HG03565 (cell line): ENCODE measurements around the gene CKS1B.

Experiments used
- ATAC-seq: cut with Tn5 transposase; IDR thresholded peaks from one replicate; pipeline ENCODE4 v1.9.1; 2021; ENCODE audit warnings: mild to moderate bottlenecking, moderate library complexity; ENCODE audit not compliant: unreplicated experiment

Gene CKS1B

GRCh38 chr1:155012026-155012546 is 37.6 kb downstream of the CKS1B start:
- no peak for ATAC-seq

DNA sequence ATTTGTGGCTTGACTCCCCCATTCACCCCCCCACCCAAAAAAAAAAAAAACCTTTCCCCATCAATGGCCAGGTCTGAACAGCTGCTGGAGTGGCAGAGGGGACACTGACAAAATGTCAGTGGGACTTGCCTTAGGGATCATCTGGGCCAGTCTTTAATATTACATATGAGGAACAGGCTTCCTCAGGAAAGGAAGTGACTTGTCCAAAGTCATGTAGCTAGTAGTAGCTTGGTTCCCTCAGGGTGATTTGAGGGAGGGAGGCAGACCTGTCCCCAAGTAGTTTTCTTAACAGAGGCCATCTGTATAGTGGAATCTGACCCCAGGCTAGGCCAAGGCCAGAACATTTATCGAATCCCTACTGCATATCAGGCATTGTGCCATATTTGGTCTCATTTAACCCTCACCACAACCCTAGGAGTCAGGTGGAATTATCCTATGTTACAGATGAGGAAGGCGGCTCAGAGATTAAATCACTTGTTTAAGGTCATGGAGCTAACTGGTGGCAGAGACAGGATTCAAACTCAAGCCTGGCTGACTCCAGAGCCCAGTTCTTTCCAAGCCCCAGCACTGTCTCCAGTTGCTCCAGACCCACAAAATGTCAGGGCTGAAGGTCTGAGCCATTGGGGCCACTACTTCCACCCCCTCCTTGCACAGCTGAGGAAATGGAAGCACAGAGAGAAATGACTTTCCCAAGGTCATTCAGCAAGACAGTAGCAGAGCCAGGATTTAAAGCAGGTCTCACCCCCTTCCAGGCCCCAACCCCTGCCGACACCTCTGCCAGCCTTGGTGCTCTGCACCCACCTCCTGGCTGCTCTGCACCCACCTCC is 38.5 kb downstream of the CKS1B start:
- ATAC-seq: no peak

DNA sequence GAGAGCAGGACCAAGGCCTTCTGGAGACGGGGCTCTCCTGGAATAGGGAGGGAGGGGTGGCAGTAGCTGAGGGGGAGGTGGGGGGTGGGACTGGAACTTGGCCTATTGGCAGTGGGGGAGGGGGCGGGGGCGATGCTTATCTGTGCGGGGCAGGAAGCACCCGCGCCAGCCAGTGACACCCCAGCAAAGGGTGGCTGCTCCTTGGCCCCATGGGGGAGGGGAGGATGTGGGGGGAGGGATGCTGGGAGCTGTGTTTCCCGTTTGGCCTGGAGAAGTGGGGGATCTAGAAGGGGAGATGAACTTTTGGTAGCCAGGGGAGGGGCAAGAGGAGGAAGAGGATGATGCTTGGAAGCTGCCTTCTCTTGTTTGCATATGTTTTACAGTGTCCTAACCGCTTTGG is 39.2 kb downstream of the CKS1B start:
- ATAC-seq: no peak

DNA sequence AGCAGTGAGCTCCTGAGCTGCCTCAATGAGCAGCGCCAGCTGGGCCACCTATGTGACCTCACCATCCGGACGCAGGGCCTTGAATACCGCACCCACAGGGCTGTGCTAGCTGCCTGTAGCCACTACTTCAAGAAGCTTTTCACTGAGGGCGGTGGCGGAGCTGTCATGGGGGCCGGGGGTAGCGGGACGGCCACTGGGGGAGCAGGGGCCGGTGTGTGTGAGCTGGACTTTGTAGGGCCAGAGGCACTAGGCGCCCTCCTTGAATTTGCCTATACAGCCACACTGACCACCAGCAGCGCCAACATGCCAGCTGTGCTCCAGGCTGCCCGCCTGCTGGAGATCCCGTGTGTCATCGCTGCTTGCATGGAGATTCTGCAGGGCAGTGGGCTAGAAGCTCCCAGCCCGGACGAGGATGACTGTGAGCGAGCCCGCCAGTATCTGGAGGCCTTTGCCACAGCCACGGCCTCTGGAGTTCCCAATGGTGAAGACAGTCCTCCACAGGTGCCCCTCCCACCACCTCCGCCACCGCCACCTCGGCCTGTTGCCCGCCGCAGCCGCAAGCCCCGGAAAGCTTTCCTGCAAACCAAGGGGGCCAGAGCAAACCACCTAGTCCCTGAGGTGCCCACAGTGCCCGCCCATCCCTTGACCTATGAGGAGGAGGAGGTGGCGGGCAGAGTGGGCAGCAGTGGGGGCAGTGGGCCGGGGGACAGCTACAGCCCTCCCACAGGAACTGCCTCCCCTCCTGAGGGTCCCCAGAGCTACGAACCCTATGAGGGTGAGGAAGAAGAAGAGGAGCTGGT is 40.4 kb downstream of the CKS1B start:
- no peak for ATAC-seq

- no peak for ATAC-seq
Observed at GRCh38 chr1:155015527-155016230, 41.2 kb downstream of the CKS1B start.

- no peak for ATAC-seq
Observed at GRCh38 chr1:155016231-155016831, 41.9 kb downstream of the CKS1B start.

- ATAC-seq: peak; percentile 74
Observed at GRCh38 chr1:155017041-155017945, 42.8 kb downstream of the CKS1B start.

- no peak for ATAC-seq
Observed at GRCh38 chr1:155017946-155018316, 43.5 kb downstream of the CKS1B start.

DNA sequence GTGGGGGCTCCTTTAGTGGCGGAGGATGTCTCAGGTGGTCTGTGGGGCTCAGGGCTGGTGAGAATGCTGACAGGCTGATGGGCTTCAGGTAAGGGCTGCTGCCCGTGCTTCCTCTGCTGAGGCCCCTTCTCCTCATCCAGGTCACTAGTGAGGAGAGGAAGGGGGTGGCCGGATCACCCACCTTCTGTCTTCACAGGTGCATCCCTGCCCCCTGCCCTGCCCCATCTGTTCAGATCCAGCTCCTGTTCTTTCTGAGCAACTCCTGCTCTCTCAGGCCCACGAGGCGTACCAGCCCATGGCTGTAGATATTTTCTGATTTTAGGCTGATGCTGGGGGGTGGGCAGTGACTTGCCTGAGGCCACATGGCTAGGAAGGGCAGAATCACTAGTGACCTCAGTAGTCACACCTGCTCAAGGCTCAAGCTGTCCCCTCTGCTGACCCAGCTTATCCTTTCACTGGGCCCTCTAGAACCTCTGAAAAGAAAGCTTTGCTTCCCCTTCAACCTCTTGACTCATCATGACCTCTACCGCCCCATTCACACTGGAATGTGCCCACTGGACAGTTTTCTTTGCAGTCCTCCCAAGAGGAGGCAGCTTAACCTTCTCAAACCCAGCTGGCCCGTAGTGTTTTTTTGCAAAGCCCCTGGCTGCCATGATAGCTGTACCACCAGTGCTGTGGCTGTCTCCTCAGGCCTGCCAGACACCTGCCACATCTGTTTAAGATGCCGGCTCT is 44.3 kb downstream of the CKS1B start:
- ATAC-seq: no peak

DNA sequence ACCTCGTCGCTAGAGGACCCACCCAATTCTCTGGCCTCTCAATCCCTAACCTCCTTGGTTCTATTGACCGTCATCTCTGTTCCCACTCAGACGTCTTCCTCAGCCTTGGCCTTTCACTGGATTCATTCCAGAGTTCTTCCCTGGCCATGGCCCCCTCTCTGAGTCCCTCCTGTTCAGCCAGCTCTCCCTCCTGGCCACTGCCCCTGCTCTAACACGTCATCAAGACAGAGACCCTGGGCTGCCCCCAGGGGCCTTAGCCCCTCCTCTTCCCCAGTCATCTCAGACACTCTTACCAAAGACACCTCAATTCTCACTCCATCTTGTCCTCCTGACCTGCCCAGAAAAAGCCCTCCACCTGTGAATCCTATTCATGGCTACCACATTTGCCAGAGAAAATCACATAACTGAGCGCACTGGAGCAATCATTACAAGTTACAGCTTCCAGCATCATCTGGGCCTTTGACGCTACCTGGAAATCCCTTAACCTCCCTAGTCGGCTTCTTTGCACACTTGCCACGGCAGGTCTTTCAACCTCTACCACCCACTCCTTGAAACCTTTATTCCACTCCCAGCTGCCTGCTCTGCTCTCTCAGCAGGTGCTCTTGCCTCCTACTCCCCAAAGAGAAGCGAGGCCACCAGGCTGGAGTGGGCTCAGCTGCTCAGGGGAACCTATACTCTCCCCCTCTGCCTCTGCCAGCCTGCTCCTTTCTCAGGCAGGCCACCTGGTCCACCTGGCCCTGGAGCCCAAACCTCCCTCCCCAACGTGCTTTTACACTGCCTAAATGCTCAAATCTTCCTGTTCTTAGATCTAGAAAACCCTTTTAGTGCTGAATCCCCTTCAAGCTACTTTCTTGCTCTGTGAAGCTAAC is 45.1 kb downstream of the CKS1B start:
- no peak for ATAC-seq

GRCh38 chr1:155022136-155022926 is 47.9 kb downstream of the CKS1B start:
- no peak for ATAC-seq

GRCh38 chr1:155022927-155023236 is 48.4 kb downstream of the CKS1B start:
- no peak for ATAC-seq

GRCh38 chr1:155023627-155024026 is 49.1 kb downstream of the CKS1B start:
- ATAC-seq: no peak

- no peak for ATAC-seq
Observed at GRCh38 chr1:155024315-155024714, 49.8 kb downstream of the CKS1B start.

DNA sequence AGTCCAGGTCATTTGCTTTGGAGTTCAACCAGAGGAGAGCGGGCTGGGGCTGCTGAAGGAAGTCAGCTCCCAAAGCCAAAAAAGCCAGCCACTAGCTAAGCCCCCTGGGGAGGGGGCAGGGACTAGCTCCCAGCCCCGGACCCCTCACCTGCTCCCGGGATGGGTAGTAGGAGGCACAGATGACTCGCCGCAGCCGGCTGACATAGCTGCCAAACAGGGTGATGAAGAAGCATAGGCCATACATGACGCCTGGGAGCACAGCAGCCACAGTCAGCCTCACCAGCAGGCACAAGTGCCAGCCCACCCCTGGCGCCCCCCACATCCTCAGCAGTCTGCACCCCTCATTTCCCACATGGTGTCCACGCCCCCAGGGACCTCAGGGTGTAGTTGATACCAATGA is 51.7 kb downstream of the CKS1B start:
- ATAC-seq: no peak

DNA sequence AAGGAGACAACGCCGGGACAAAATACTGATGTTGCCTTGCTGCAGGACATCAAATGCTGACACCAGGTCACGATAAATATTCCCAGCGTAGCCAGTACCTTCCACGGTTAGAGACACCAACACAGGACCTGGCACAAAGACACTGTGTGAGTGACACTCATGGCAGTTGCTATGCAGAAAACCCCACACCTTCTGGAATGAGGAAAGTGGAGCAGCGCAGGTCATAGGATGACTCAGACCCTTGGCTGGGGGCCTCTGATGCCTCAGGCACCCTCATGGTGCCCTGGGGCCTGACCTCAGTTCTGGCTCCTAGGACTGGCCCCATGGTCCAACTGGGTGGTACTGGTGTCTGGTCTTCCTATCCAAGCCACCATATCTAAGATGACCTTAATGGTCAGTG is 52.1 kb downstream of the CKS1B start:
- no peak for ATAC-seq
